T-cell (primary cell): ENCODE measurements around the gene PRKCQ. TPM values are rescaled to one million over a fixed set of nuclear protein-coding genes. Genes with fewer than 3 reads are reported as not detected.
A peak's percentile ranks its signal among the peaks of the same experiment; 100 is the strongest.

Experiments used
- ATAC-seq, 4 experiments: fragments of 200-7000 bp in 3 of 4; fragments of 150-1000 bp in 1 of 4; cut with Tn5 transposase; replicated peaks in 1 of 4; 1 replicate in 3 of 4; 2 replicates in 1 of 4; pipeline ENCODE4 v1.10.0; 2021; ENCODE audit warnings: moderate library complexity in 3 of 4, mild to moderate bottlenecking in 2 of 4, moderate number of reproducible peaks in 1 of 4
- CTCF ChIA-PET, 2 donors: fragments of 300-600 bp; sonication (Branson Sonifier 250); formaldehyde crosslinking; loops; one replicate each; lab custom pipeline; 2022; ENCODE audit warnings: antibody characterized with exemption in 2 of 2; lab: Charles Lee
- POLR2A ChIA-PET, 2 donors: fragments of 300-600 bp; sonication (Branson Sonifier 250); formaldehyde crosslinking; loops; one replicate each; lab custom pipeline; 2022; ENCODE audit warnings: antibody characterized with exemption in 2 of 2; lab: Charles Lee
- DNase-seq, 35 experiments: peaks; one replicate each; pipeline versions ENCODE4 v3.0.0 to v3.0.0-alpha.2; 2013 to 2023
- H3K27ac ChIP-seq: one replicate; pipeline ENCODE4 v1.5.1; 2013; ENCODE audit warnings: low read length
- H3K27me3 ChIP-seq, 2 experiments: replicated peaks in 1 of 2; 1 replicate in 1 of 2; 2 replicates in 1 of 2; pipeline versions ENCODE4 v1.6.1 to v1.7.0; 2013; ENCODE audit warnings: low read length in 1 of 2, mixed read lengths in 1 of 2; ENCODE audit not compliant: control insufficient read depth in 2 of 2, insufficient read depth in 2 of 2; ENCODE audit errors: extremely low read depth in 1 of 2
- H3K36me3 ChIP-seq, 2 donors: 1 replicate in 1 of 2; 2 replicates in 1 of 2; pipeline versions ENCODE4 v1.6.1 to v1.7.0; 2013; ENCODE audit warnings: low read length in 1 of 2; ENCODE audit not compliant: control insufficient read depth in 2 of 2, insufficient read depth in 1 of 2; ENCODE audit errors: extremely low read depth in 1 of 2
- H3K4me1 ChIP-seq, 2 experiments: 1 replicate in 1 of 2; 2 replicates in 1 of 2; pipeline versions ENCODE4 v1.6.1 to v1.7.0; 2013; ENCODE audit warnings: low read length in 2 of 2, mixed read lengths in 1 of 2; ENCODE audit not compliant: insufficient read depth in 2 of 2, control insufficient read depth in 1 of 2; ENCODE audit errors: extremely low read depth in 1 of 2
- H3K4me3 ChIP-seq, 2 donors: 1 replicate in 1 of 2; 2 replicates in 1 of 2; pipeline versions ENCODE4 v1.5.1 to v1.7.0; 2013; ENCODE audit warnings: mild to moderate bottlenecking in 2 of 2, low read length in 1 of 2, moderate library complexity in 1 of 2; ENCODE audit not compliant: control insufficient read depth in 1 of 2; ENCODE audit errors: extremely low read depth in 1 of 2
- H3K9me3 ChIP-seq: 2 replicates; pipeline ENCODE4 v1.7.0; 2013
- H3K27ac Mint-ChIP-seq, 2 donors: one replicate each; pipeline ENCODE4 v1.8.0; 2020 to 2021; ENCODE audit warnings: mild to moderate bottlenecking in 2 of 2, mixed read lengths in 2 of 2
- H3K27me3 Mint-ChIP-seq, 2 donors: one replicate each; pipeline ENCODE4 v1.8.0; 2021 to 2022; ENCODE audit warnings: mixed read lengths in 2 of 2
- H3K36me3 Mint-ChIP-seq: one replicate; pipeline ENCODE4 v1.8.0; 2021; ENCODE audit warnings: mixed read lengths
- H3K4me1 Mint-ChIP-seq, 3 donors: one replicate each; pipeline ENCODE4 v1.8.0; 2020 to 2022; ENCODE audit warnings: mixed read lengths in 3 of 3, mild to moderate bottlenecking in 1 of 3
- H3K4me3 Mint-ChIP-seq, 3 donors: one replicate each; pipeline ENCODE4 v1.8.0; 2020 to 2022; ENCODE audit warnings: mild to moderate bottlenecking in 3 of 3, mixed read lengths in 3 of 3, moderate library complexity in 3 of 3
- H3K9me3 Mint-ChIP-seq, 3 donors: one replicate each; pipeline ENCODE4 v1.8.0; 2020 to 2022; ENCODE audit warnings: mixed read lengths in 3 of 3
- WGBS: methylation state at CpG from one replicate; pipeline ENCODE4 v1.1.5; 2013; ENCODE audit warnings: missing lambda C conversion rate; ENCODE audit not compliant: insufficient coverage; 5-methylcytosine and 5-hydroxymethylcytosine counted together
- total RNA-seq, 35 experiments: library from RNA in 6 of 35; stranded (reverse) in 6 of 35; fragments of 120-200 nt in 1 of 35; gene quantifications; one replicate each; pipeline versions ENCODE4 v1.2.1 to v1.2.4 and lab custom pipeline; 2013 to 2026

The PRKCQ gene
- total RNA-seq, 5 donors from 2014 or later (not counting 1 experiment from before 2014, with no cell fraction given) = 60.3 to 67.4 (median 61.6) TPM

DNA sequence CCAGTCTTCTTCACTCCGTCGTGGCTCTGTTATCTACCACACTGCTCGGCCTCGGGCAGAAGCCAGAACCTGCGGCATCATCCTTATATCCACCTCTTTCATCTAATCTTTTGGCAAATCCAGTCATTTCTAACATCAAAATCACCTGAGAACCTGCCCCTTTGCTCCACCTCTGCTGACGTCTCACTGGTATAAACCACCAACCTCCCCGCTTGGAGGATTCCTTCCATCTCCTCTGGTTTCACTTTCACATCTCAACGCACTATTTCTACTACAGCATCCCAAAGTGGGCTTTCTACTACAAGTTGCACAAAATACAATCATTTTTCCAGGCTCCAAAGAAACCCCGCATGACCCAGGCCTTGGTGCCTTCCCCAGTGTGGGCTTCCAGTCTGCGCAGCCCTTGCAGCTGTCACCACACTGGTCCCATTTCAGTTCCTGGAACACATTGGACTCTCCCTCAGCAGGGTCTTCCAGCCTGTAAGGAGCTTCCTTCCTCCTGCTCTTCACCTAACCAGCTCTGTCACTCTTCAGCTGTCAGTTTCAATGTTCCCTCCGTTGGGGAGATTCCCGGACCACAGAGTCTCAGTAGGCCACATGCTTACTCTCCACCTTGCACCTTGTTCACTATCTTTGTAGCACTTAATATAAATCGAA is 85.0 kb downstream of the PRKCQ start:
- peak overlapping the region; percentile 97 for H3K27ac ChIP-seq
- 41% methylated on average over 12 of the region's 13 CpGs for WGBS
- POLR2A ChIA-PET = interaction anchor here in 1 of 2 donors (0.6 to 1.1 kb wide), 3 partner anchors 14 to 86 kb away, joined by 3 to 6 read pairs (median 4); no protein-coding TSS in a partner anchor
- DNase-seq = peak in 33 of 35 experiments; percentile 32 to 86 (median 61)
- Mint-ChIP-seq H3K27me3 (no peaks in the 10 kb centered on the region), H3K4me1 (peaks cover 25 to 46% (median 28%) of the 10 kb centered on the region in 3 donors), H3K27ac (no peak overlapping the region), H3K36me3 (peaks cover 41% of the 10 kb centered on the region), H3K9me3 (peaks cover 0 to 9% (median 3%) of the 10 kb centered on the region in 3 donors), H3K4me3 (no peak overlapping the region)
- ATAC-seq = peak; percentile 55 to 77 (median 58)
- CTCF ChIA-PET = interaction anchor here in 1 of 2 donors (0.5 kb wide), 1 partner anchor 681 kb away, joined by 3 read pairs; no protein-coding TSS in a partner anchor
- H3K9me3 ChIP-seq = no peaks in the 10 kb centered on the region
- peaks cover 28 to 82% of the 10 kb centered on the region in 2 donors for H3K36me3 ChIP-seq
- peak overlapping the region in 1 of 2 donors; percentile 29 for H3K4me3 ChIP-seq
- H3K27me3 ChIP-seq = no peaks in the 10 kb centered on the region
- peaks cover 19 to 77% of the 10 kb centered on the region in 2 experiments for H3K4me1 ChIP-seq

DNA sequence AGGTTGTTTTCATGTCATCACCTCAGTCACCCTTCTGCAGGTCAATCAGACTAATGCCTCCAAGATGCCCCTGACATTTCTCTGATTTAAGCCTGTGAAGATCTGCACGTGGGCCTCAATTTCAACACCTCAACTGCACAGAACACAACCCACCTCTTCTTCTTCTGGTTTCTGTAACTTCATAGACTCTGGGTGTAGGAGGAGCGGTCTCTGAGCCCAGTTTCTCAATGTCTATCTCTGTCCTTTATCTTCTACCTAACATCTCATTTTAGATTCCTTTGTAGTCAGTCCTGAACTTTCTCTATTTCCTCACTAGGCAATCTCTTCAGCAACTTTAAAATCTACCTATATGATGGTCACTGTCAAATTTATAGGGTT is 85.6 kb downstream of the PRKCQ start:
- no peak for ATAC-seq
- peaks cover 0 to 9% (median 3%) of the 10 kb centered on the region in 3 donors for H3K9me3 Mint-ChIP-seq
- ChIA-PET POLR2A (no interaction called here), CTCF (interaction anchor here in 1 of 2 donors (1.7 kb wide), 1 partner anchor 35 kb away, joined by 4 read pairs; no protein-coding TSS in a partner anchor)
- Histone ChIP-seq H3K36me3 (peaks cover 32 to 83% of the 10 kb centered on the region in 2 donors), H3K27me3 (no peaks in the 10 kb centered on the region), H3K9me3 (no peaks in the 10 kb centered on the region), H3K4me3 (peak overlapping the region in 1 of 2 donors; percentile 29), H3K4me1 (peaks cover 19 to 79% of the 10 kb centered on the region in 2 experiments), H3K27ac (peak overlapping the region; percentile 97)
- no peak for DNase-seq
- no peak overlapping the region for H3K4me3 Mint-ChIP-seq
- H3K27ac Mint-ChIP-seq = no peak overlapping the region
- no peaks in the 10 kb centered on the region for H3K27me3 Mint-ChIP-seq
- H3K36me3 Mint-ChIP-seq = peaks cover 47% of the 10 kb centered on the region
- WGBS = 20% methylated on average over 2 of the region's 2 CpGs
- peaks cover 25 to 44% (median 28%) of the 10 kb centered on the region in 3 donors for H3K4me1 Mint-ChIP-seq

DNA sequence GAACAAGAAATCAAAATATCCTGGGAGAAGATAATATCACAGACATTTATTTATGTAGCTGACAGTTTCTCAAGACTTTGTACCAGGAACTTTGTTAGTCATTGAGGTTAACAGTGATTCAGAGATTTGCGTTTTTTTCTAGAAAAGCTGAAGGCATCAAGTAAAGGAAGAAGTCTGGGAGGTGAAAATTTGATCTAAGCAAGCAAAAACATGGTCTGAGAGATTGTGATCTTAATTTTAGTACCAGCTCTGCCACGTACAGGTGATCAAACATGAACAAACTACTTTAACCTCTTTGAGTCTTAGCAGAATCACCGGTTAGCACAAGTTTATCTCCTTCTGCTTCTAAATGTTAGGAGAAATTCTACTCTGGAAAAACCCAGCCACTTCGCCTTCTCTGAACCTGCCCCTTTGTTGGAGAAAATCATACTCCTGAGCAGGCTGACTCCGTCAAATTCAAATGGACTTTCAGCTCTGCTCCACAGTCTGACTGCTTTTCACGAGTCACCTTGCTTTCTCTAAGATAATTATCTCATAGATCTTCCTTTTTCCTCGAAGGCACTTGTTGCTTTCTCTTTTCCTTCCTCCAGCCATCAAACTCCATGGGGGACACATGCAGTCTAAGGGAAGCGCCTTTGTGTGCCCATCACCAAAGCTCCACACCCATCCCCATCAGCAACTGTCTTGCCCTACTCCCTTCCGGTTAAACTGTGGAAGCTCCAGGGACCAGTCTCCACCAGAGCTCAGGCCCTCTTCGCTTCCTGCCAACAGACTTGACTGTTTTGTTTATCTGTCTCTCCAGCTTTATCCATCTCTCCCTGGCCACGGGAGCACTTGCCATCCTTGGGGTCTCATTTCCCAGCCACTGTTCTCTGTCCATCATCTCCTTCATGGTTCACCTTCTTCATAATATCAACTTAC is 86.3 kb downstream of the PRKCQ start:
- Mint-ChIP-seq H3K27ac (no peak overlapping the region), H3K27me3 (no peaks in the 10 kb centered on the region), H3K4me1 (peaks cover 19 to 38% (median 23%) of the 10 kb centered on the region in 3 donors), H3K4me3 (no peak overlapping the region), H3K9me3 (peaks cover 0 to 3% (median under 1%) of the 10 kb centered on the region in 3 donors), H3K36me3 (peaks cover 48% of the 10 kb centered on the region)
- peaks cover 17 to 74% of the 10 kb centered on the region in 2 experiments for H3K4me1 ChIP-seq
- ChIA-PET CTCF (interaction anchor here (0.5 to 1.7 kb wide), 6 partner anchors 20 to 88 kb away, joined by 3 to 4 read pairs (median 3); partner anchors contain the start of gene PRKCQ (in 1 of the 2)), POLR2A (interaction anchor here in 1 of 2 donors (1.0 to 1.1 kb wide), 2 partner anchors 37 to 114 kb away, joined by 3 to 7 read pairs; no protein-coding TSS in a partner anchor)
- DNase-seq = peak in 1 of 35 experiments; percentile 67
- H3K36me3 ChIP-seq = peaks cover 32 to 90% of the 10 kb centered on the region in 2 donors
- peak overlapping the region in 1 of 2 donors; percentile 7 for H3K4me3 ChIP-seq
- no peaks in the 10 kb centered on the region for H3K27me3 ChIP-seq
- whole genome bisulfite sequencing = 55% methylated on average over 9 of the region's 11 CpGs
- no peaks in the 10 kb centered on the region for H3K9me3 ChIP-seq
- H3K27ac ChIP-seq = peak overlapping the region; percentile 97
- ATAC-seq = peak in 3 of 4 experiments; percentile 62 to 65 (median 64)

DNA sequence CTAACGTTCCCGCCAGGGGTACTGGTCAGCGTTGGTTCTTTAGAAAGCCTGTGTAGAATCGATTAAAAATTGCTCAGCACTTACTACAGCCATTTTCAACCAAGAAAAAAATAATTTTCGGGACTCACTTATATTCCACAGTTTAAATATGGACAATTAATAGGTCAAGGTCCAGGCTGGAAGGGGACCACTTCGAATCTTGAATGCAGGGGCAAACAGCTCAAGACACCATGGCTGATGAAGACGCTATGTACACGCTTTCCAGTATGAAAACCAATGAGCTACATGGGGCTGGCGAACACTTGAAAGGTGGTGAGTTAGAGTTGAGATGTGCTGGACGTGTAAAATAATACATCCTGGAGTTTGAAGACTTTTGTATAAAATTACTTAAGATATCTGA is 87.2 kb downstream of the PRKCQ start:
- peak overlapping the region in 1 of 2 donors; percentile 32 for H3K4me3 ChIP-seq
- WGBS = 89% methylated on average over 3 of the region's 10 CpGs
- ChIA-PET POLR2A (interaction anchor here in 1 of 2 donors (1.0 to 1.1 kb wide), 2 partner anchors 37 to 114 kb away, joined by 3 to 7 read pairs; no protein-coding TSS in a partner anchor), CTCF (interaction anchor here (0.5 to 1.7 kb wide), 7 partner anchors 19 to 89 kb away, joined by 3 to 4 read pairs (median 3); partner anchors contain the start of gene PRKCQ (in 1 of the 2))
- H3K4me1 ChIP-seq = peaks cover 15 to 65% of the 10 kb centered on the region in 2 experiments
- DNase-seq = no peak
- Mint-ChIP-seq H3K4me3 (peak overlapping the region in 2 of 3 donors; percentile 21 to 86), H3K4me1 (peaks cover 10 to 30% (median 15%) of the 10 kb centered on the region in 3 donors), H3K9me3 (no peaks in the 10 kb centered on the region), H3K27ac (peak overlapping the region; percentile 69 to 95), H3K27me3 (no peaks in the 10 kb centered on the region), H3K36me3 (peaks cover 45% of the 10 kb centered on the region)
- no peaks in the 10 kb centered on the region for H3K27me3 ChIP-seq
- ATAC-seq = no peak
- no peaks in the 10 kb centered on the region for H3K9me3 ChIP-seq
- H3K27ac ChIP-seq = peak overlapping the region; percentile 97
- H3K36me3 ChIP-seq = peaks cover 28 to 92% of the 10 kb centered on the region in 2 donors

DNA sequence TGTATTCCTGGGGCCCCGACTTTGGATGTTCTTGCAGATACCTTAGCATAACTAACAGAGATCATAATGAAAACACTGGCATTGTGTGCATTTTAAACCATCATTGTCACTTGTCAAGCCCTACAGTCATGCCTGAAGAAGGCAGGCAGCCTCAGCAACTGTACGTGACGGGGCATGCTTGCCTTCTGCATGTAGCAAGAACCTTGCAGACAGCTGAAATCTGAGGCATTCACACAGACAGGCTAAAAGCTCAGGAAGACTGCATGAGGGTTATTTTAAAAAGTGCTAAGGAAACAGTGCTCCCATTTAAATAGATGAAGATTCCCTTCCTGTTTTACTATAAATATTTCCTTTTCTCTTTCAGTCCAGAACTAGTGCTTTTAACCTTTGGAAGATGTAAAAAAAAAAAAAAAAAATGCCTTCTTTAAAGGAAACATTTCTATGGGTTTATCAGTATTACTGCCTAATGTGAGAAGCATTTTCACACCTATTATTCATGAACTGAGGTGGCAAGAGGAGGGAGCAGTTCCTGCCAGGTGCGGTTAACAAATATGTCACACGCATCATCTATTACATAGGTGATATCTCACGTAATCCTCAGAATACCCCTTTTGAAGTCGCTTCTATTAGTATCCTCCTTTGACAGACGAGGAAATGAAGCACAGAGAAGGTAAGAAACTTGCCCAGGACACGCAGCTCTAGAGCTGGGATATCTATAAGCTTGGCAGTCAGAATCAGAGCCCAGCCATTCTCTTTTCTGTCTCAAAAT is 88.1 kb downstream of the PRKCQ start:
- peak overlapping the region in 1 of 2 donors; percentile 32 for H3K4me3 ChIP-seq
- WGBS = 50% methylated on average over 2 of the region's 9 CpGs
- H3K27me3 ChIP-seq = no peaks in the 10 kb centered on the region
- H3K27ac ChIP-seq = peak overlapping the region; percentile 97
- Mint-ChIP-seq H3K9me3 (no peaks in the 10 kb centered on the region), H3K4me1 (peaks cover 5 to 26% (median 19%) of the 10 kb centered on the region in 3 donors), H3K27me3 (no peaks in the 10 kb centered on the region), H3K36me3 (peaks cover 51% of the 10 kb centered on the region), H3K4me3 (peak overlapping the region; percentile 65 to 86 (median 67)), H3K27ac (peak overlapping the region; percentile 95 to 96)
- H3K9me3 ChIP-seq = no peaks in the 10 kb centered on the region
- POLR2A ChIA-PET = interaction anchor here in 1 of 2 donors (0.7 to 1.5 kb wide), 2 partner anchors 65 to 176 kb away, joined by 4 to 8 read pairs; no protein-coding TSS in a partner anchor
- peaks cover 15 to 60% of the 10 kb centered on the region in 2 experiments for H3K4me1 ChIP-seq
- peak; percentile 26 to 71 (median 42) for ATAC-seq
- DNase-seq = peak in 25 of 35 experiments; percentile 9 to 86 (median 34)
- CTCF ChIA-PET = interaction anchor here (0.6 to 1.4 kb wide), 3 partner anchors 19 to 68 kb away, joined by 3 to 8 read pairs (median 4); no protein-coding TSS in a partner anchor
- peaks cover 32 to 90% of the 10 kb centered on the region in 2 donors for H3K36me3 ChIP-seq
